Activated CD4-positive, alpha-beta T cell treated with anti-CD3 and anti-CD28 coated beads, Interleukin-2, amount 50 U/mL, for 4 hours (primary cell): ENCODE measurements around the gene CCP110.

Experiments
- DNase-seq, 2 experiments: peaks; one replicate each; pipeline ENCODE4 v3.0.0-alpha.2; 2020

CCP110 gene

GRCh38 chr16:19555186-19555937, 31.6 kb downstream of the CCP110 start, which contains the start of gene VPS35L:
Gene VPS35L, plus strand, starts transcription at chr16:19555703. Its CDS starts 27 bp downstream, at chr16:19555730.
- DNase-seq, result peak; percentile 98

- DNase-seq, result no peak
Observed at GRCh38 chr16:19555938-19556771, 32.4 kb downstream of the CCP110 start.

- no peak for DNase-seq
Observed at GRCh38 chr16:19559242-19559910, 35.6 kb downstream of the CCP110 start.

GRCh38 chr16:19560078-19560477, 36.3 kb downstream of the CCP110 start:
- no peak for DNase-seq

- DNase-seq, result no peak
Observed at GRCh38 chr16:19563377-19563776, 39.6 kb downstream of the CCP110 start.

- no peak for DNase-seq
Observed at GRCh38 chr16:19566362-19566761, 42.6 kb downstream of the CCP110 start.

- DNase-seq, result no peak
Observed at GRCh38 chr16:19567560-19567959, 43.8 kb downstream of the CCP110 start.

GRCh38 chr16:19573997-19574396, 50.3 kb downstream of the CCP110 start:
- no peak for DNase-seq

- no peak for DNase-seq
Observed at GRCh38 chr16:19574615-19575014, 50.9 kb downstream of the CCP110 start.

GRCh38 chr16:19578378-19578971, 54.7 kb downstream of the CCP110 start:
- DNase-seq, result no peak

GRCh38 chr16:19582050-19582831, 58.5 kb downstream of the CCP110 start:
- no peak for DNase-seq

- DNase-seq, result peak in 1 of 2 experiments; percentile 10
Observed at GRCh38 chr16:19583665-19584300, 60.0 kb downstream of the CCP110 start.

GRCh38 chr16:19588661-19589060, 64.9 kb downstream of the CCP110 start:
- no peak for DNase-seq

- no peak for DNase-seq
Observed at GRCh38 chr16:19589106-19589505, 65.4 kb downstream of the CCP110 start.

GRCh38 chr16:19589771-19590302, 66.1 kb downstream of the CCP110 start:
- DNase-seq, result no peak

GRCh38 chr16:19595043-19595767, 71.5 kb downstream of the CCP110 start:
- DNase-seq, result no peak

GRCh38 chr16:19598805-19599510, 75.2 kb downstream of the CCP110 start:
- no peak for DNase-seq

- DNase-seq, result no peak
Observed at GRCh38 chr16:19599968-19600716, 76.4 kb downstream of the CCP110 start.
